Measurements from ENCODE around the gene GABRA4. TPM values are rescaled to one million over a fixed set of nuclear protein-coding genes. Genes with fewer than 3 reads are reported as not detected.

Gene GABRA4
- total RNA-seq, 2 experiments from 2014 or later, result not detected

DNA sequence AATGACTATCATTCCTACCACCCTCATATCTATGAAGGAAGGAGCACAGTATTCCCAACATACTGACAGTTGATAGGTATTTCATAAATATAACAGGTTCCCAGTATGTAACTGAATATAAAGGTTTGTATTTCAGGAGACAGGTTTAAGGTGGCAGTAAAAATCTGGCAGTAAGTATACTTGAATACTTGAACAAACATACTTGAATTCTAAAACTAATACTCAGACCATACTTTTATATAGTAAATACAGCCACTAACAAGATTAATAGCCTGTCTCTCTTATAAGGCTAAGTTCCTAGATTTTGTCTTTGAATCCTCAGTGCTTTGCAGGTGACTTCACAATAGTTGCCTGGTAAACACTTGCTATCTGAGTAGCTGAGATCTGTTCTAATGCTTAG is 37.8 kb downstream of the GABRA4 start:
- intact Hi-C loops (cut with micrococcal nuclease; ENCODE audit: unreplicated experiment), result no loop called here
- no peak overlapping the region for H3K4me3 ChIP-seq (ENCODE audit: low read depth, low read length, poor library complexity, severe bottlenecking)
- no peaks in the 10 kb centered on the region for H3K4me1 ChIP-seq (ENCODE audit: insufficient read depth, low read length, poor library complexity, severe bottlenecking)
- no peaks in the 10 kb centered on the region for H3K36me3 ChIP-seq (ENCODE audit: insufficient read depth, low read length)
- ChIA-PET POLR2A (no interaction called here), CTCF (ENCODE audit: unreplicated experiment) (no interaction called here)
- no peaks in the 10 kb centered on the region for H4K20me1 ChIP-seq (ENCODE audit: insufficient read depth, low read length)
- no peak overlapping the region for H2AFZ ChIP-seq (ENCODE audit: low read length)
- H3K4me2 ChIP-seq (ENCODE audit: low read length), result no peak overlapping the region
- TF ChIP-seq CTCF (conservative IDR thresholded peaks at IDR 0.05; ENCODE audit: low read length), result no peak
- no peak for TF ChIP-seq EZH2phosphoT487 (IDR thresholded peaks at IDR 0.05; ENCODE audit: borderline replicate concordance, low read depth, low read length)
- DNase-seq (ENCODE audit: low spot score), result no peak
- no peaks in the 10 kb centered on the region for H3K79me2 ChIP-seq (ENCODE audit: insufficient read depth, low read depth, low read length)
- H3K27ac ChIP-seq (ENCODE audit: low read depth, low read length, poor library complexity, severe bottlenecking), result no peak overlapping the region
- H3K9me3 ChIP-seq (ENCODE audit: low read length), result no peaks in the 10 kb centered on the region
- H3K9me2 ChIP-seq (ENCODE audit: insufficient read depth, low read length), result no peaks in the 10 kb centered on the region
- no TSS peak for BruUV-seq (replicated peaks)

GRCh38 chr4:46954643-46955042 is 38.7 kb downstream of the GABRA4 start:
- intact Hi-C loops (cut with micrococcal nuclease; ENCODE audit: unreplicated experiment), result no loop called here
- BruUV-seq (replicated peaks), result no TSS peak
- CTCF ChIA-PET (ENCODE audit: unreplicated experiment), result no interaction called here

DNA sequence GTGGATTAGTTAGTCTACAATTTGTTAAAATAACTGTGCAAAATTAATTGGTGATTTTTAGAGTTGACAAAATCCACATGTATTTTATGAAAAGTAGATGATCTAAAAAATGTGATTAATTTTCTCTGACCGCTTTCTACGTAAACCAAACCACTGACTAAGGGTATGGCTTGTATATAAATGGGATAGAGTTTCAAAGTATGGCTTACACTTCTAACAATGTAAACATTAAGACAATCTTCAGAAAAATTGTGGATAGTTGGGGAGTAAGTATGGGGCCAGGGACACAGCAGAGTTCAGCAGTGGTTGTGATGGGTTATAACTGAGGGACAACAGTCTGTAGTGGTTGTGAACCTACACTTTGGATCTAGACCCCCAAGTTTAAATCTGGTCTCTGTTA is 39.8 kb downstream of the GABRA4 start:
- ChIA-PET POLR2A (no interaction called here), CTCF (ENCODE audit: unreplicated experiment) (no interaction called here)
- no peak overlapping the region for H3K27ac ChIP-seq (ENCODE audit: low read depth, low read length, poor library complexity, severe bottlenecking)
- no peaks in the 10 kb centered on the region for H3K79me2 ChIP-seq (ENCODE audit: insufficient read depth, low read depth, low read length)
- H3K4me1 ChIP-seq (ENCODE audit: insufficient read depth, low read length, poor library complexity, severe bottlenecking), result no peaks in the 10 kb centered on the region
- no peak for TF ChIP-seq EZH2phosphoT487 (IDR thresholded peaks at IDR 0.05; ENCODE audit: borderline replicate concordance, low read depth, low read length)
- H3K4me2 ChIP-seq (ENCODE audit: low read length), result no peak overlapping the region
- no peak overlapping the region for H2AFZ ChIP-seq (ENCODE audit: low read length)
- DNase-seq (ENCODE audit: low spot score), result no peak
- intact Hi-C loops (cut with micrococcal nuclease; ENCODE audit: unreplicated experiment), result no loop called here
- no peaks in the 10 kb centered on the region for H3K9me2 ChIP-seq (ENCODE audit: insufficient read depth, low read length)
- no peaks in the 10 kb centered on the region for H3K9me3 ChIP-seq (ENCODE audit: low read length)
- BruUV-seq (replicated peaks), result no TSS peak
- no peaks in the 10 kb centered on the region for H3K36me3 ChIP-seq (ENCODE audit: insufficient read depth, low read length)
- H3K4me3 ChIP-seq (ENCODE audit: low read depth, low read length, poor library complexity, severe bottlenecking), result no peak overlapping the region
- no peaks in the 10 kb centered on the region for H4K20me1 ChIP-seq (ENCODE audit: insufficient read depth, low read length)

More at GRCh38 chr4:46954643-46955042, 38.7 kb downstream of the GABRA4 start:
- H3K9me3 ChIP-seq (ENCODE audit: low read length), result no peaks in the 10 kb centered on the region
- H3K36me3 ChIP-seq (ENCODE audit: insufficient read depth, low read length), result no peaks in the 10 kb centered on the region
- POLR2A ChIA-PET, result no interaction called here
- no peaks in the 10 kb centered on the region for H3K4me1 ChIP-seq (ENCODE audit: insufficient read depth, low read length, poor library complexity, severe bottlenecking)
- no peaks in the 10 kb centered on the region for H4K20me1 ChIP-seq (ENCODE audit: insufficient read depth, low read length)
- H3K27ac ChIP-seq (ENCODE audit: low read depth, low read length, poor library complexity, severe bottlenecking), result no peak overlapping the region
- no peak for DNase-seq (ENCODE audit: low spot score)
- TF ChIP-seq CTCF (conservative IDR thresholded peaks at IDR 0.05; ENCODE audit: low read length) (no peak), EZH2phosphoT487 (IDR thresholded peaks at IDR 0.05; ENCODE audit: borderline replicate concordance, low read depth, low read length) (no peak)
- no peaks in the 10 kb centered on the region for H3K9me2 ChIP-seq (ENCODE audit: insufficient read depth, low read length)
- H3K4me3 ChIP-seq (ENCODE audit: low read depth, low read length, poor library complexity, severe bottlenecking), result no peak overlapping the region
- no peaks in the 10 kb centered on the region for H3K79me2 ChIP-seq (ENCODE audit: insufficient read depth, low read depth, low read length)
- no peak overlapping the region for H2AFZ ChIP-seq (ENCODE audit: low read length)
- no peak overlapping the region for H3K4me2 ChIP-seq (ENCODE audit: low read length)

Measured in OCI-LY7 (cell line).